Prostate gland (tissue), 2 donors: Measurements from ENCODE around the gene IMMP2L.

Experiments used
- CTCF ChIP-seq, 4 experiments: fragments of 200-600 bp in 2 of 4; fragments of 450-650 bp in 2 of 4; sonication (generic) in 2 of 4; IDR thresholded peaks; 1 replicate in 3 of 4; 2 replicates in 1 of 4; pipeline ENCODE4 v1.5.1; 2016 to 2019; ENCODE audit warnings: antibody characterized with exemption in 4 of 4, mild to moderate bottlenecking in 2 of 4, moderate library complexity in 2 of 4
- POLR2A ChIP-seq: fragments of 450-650 bp; IDR thresholded peaks from one replicate; pipeline ENCODE4 v1.6.1; 2016; ENCODE audit warnings: antibody characterized with exemption, mild to moderate bottlenecking
- POLR2AphosphoS5 ChIP-seq: sonication (generic); formaldehyde crosslinking; IDR thresholded peaks from one replicate; pipeline ENCODE4 v1.6.1; 2017; ENCODE audit warnings: antibody characterized with exemption

- TF ChIP-seq CTCF (IDR thresholded peaks at IDR 0.05) (no peak), POLR2A (no peak), POLR2AphosphoS5 (no peak)
Observed at GRCh38 chr7:110830778-110831177, 731.5 kb downstream of the IMMP2L start.
